ENCODE data around the gene TBC1D32.

DNA sequence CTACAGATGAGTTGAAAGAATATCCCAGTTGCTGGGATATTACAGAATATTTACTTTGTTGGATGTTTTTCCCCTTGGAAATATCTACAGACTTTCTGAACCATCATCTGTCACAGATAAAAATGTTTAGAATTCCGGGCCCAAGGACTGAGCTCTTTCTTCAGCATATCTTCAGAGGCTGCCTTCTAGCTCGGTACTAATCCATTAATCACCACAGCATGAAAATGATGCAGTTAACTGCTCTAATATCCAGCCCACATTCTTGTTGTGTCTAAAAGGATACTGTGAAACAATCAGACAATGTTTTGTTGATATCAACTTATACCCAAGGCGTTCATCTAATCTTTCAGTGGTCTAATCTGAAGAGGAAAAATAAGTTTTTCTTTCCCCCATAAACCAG is 247.4 kb downstream of the TBC1D32 start:
- TF ChIP-seq, protein P1, sequence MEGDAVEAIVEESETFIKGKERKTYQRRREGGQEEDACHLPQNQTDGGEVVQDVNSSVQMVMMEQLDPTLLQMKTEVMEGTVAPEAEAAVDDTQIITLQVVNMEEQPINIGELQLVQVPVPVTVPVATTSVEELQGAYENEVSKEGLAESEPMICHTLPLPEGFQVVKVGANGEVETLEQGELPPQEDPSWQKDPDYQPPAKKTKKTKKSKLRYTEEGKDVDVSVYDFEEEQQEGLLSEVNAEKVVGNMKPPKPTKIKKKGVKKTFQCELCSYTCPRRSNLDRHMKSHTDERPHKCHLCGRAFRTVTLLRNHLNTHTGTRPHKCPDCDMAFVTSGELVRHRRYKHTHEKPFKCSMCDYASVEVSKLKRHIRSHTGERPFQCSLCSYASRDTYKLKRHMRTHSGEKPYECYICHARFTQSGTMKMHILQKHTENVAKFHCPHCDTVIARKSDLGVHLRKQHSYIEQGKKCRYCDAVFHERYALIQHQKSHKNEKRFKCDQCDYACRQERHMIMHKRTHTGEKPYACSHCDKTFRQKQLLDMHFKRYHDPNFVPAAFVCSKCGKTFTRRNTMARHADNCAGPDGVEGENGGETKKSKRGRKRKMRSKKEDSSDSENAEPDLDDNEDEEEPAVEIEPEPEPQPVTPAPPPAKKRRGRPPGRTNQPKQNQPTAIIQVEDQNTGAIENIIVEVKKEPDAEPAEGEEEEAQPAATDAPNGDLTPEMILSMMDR (conservative IDR thresholded peaks at IDR 0.05 in 1 of 2, IDR thresholded peaks at IDR 0.05 in 1 of 2; ENCODE audit: low read depth in 1 of 2, low read length in 2 of 2): no peak
- no peak for TF ChIP-seq EZH2 (IDR thresholded peaks at IDR 0.05; ENCODE audit: low read length, missing control alignments)
